HepG2 (cell line): Measurements from ENCODE around the gene OGFR. TPM values are rescaled to one million over a fixed set of nuclear protein-coding genes. Genes with fewer than 3 reads are reported as not detected.
A peak's percentile ranks its signal among the peaks of the same experiment; 100 is the strongest.

Experiments
- DMAP1 ChIP-seq: IDR thresholded peaks from 2 replicates; pipeline ENCODE4 v1.6.1; 2016
- HNRNPL ChIP-seq: fragments of 200-400 bp; formaldehyde crosslinking; IDR thresholded peaks from 2 replicates; pipeline ENCODE4 v1.6.1; 2017; ENCODE audit warnings: mild to moderate bottlenecking, low read depth, low read length
- HNRNPLL ChIP-seq: fragments of 200-400 bp; formaldehyde crosslinking; IDR thresholded peaks from 2 replicates; pipeline ENCODE4 v1.6.1; 2017; ENCODE audit warnings: mild to moderate bottlenecking, low read depth, low read length; ENCODE audit not compliant: poor library complexity, severe bottlenecking
- KDM2A ChIP-seq: sonication (generic); formaldehyde crosslinking; IDR thresholded peaks from 2 replicates; pipeline ENCODE4 v1.4.0; 2020; ENCODE audit warnings: low read depth, missing genetic modification reagents, borderline replicate concordance
- KLF13 ChIP-seq: sonication (generic); formaldehyde crosslinking; IDR thresholded peaks from 2 replicates; pipeline ENCODE4 v1.4.0; 2020; ENCODE audit warnings: mild to moderate bottlenecking, missing genetic modification reagents
- MYC ChIP-seq: sonication (generic); formaldehyde crosslinking; IDR thresholded peaks from 2 replicates; pipeline ENCODE4 v1.9.0; 2021; ENCODE audit warnings: missing genetic modification reagents, borderline replicate concordance
- ZNF280B ChIP-seq: sonication (generic); formaldehyde crosslinking; IDR thresholded peaks from 2 replicates; pipeline ENCODE4 v1.5.0; 2020; ENCODE audit warnings: missing genetic modification reagents, mild to moderate bottlenecking, borderline replicate concordance
- ZNF615 ChIP-seq: sonication (generic); formaldehyde crosslinking; IDR thresholded peaks from 2 replicates; pipeline ENCODE4 v1.5.0; 2020; ENCODE audit warnings: mild to moderate bottlenecking, missing genetic modification reagents, borderline replicate concordance
- polyA plus RNA-seq, 8 experiments: library from polyadenylated mRNA; depleted of rRNA in 3 of 8; stranded (reverse) in 7 of 8; unstranded in 1 of 8; fragments of >200 nt; fragmentation: Illumina TruSeq in 4 of 8; extraction: Trizol in 4 of 8; gene quantifications; 2 replicates each; pipeline versions ENCODE4 v1.2.1 to v1.2.3, GENCODE V29; 2011 to 2016; ENCODE audit warnings: low read depth in 4 of 8, missing spikeins in 1 of 8, mixed read lengths in 1 of 8; ENCODE audit not compliant: insufficient read depth in 1 of 8
- total RNA-seq, 5 experiments: library from RNA; depleted of rRNA; stranded (reverse); fragments of >200 nt; fragmentation: Illumina TruSeq; extraction: Trizol; gene quantifications; 2 replicates each; pipeline ENCODE4 v1.2.3, GENCODE V29; 2016; ENCODE audit warnings: low read depth in 1 of 5
- TF ChIP-seq, protein P1 (sequence below): sonication (generic); formaldehyde crosslinking; IDR thresholded peaks from 2 replicates; pipeline ENCODE4 v1.5.1; 2020; ENCODE audit warnings: mild to moderate bottlenecking, missing genetic modification reagents, moderate library complexity

The OGFR gene
- total and polyA plus RNA-seq, 2 of the 13 experiments (the other 11 are each of a cell fraction or from before 2014, with no cell fraction given) = 47.7 to 81.8 TPM

DNA sequence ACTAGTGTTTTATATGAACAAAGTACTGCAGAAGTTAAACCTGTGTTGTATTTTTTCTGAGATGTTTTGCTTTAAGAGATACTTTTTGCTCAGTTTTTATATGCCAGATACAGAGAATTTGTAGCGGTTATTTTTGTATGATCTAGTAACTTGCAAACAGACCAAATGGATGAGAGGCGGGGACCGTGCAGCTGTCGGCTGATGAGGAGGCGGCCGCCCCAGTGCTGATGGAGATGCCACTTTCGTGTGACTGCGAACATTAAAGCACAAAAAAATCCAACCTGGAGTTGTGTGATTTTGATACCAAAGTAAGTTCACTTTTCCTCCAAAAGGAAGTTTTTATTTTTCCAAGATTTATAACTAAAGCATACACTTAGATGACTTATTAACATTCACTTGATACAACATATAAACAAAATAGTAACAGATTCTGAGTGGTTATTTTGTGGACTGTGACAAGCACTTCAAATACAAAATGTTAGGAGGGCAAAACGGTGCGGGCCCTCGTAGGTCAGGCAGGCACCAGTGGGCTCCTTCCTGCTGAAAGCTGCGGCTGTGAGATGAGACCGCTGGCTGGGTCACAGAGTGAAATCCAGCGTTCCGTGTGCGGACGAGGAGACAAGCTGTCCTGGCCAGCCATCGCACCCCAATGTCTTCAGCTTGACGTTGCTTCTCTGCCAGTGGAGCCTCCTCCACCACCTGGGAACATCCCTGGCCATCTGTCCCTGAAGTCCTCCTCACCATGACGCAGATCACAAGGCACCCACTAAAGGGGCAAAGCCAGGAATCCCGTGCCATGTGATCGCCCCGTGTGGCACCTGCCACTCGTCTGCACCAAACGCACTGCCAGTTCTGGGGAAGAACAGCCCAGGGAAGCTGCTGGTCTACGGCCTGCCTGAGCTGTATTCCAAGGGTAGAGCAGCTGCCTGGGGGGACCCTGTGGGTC is 4.0 kb upstream of the OGFR start (continued):
- 0 out of 2 replicates have a peak, but pooled peaks have one; percentile 34 for TF ChIP-seq HNRNPL
- TF ChIP-seq KDM2A (CRISPR knock-in tag) = no peak
- TF ChIP-seq KLF13 (CRISPR knock-in tag) = 0 out of 2 replicates have a peak, but pooled peaks have one; percentile 7
- TF ChIP-seq HNRNPLL = peak; percentile 11
- TF ChIP-seq MYC (CRISPR knock-in tag) = no peak
- TF ChIP-seq ZNF280B (CRISPR knock-in tag) = no peak
- no peak for TF ChIP-seq DMAP1 (CRISPR knock-in tag)
- TF ChIP-seq, protein P1, sequence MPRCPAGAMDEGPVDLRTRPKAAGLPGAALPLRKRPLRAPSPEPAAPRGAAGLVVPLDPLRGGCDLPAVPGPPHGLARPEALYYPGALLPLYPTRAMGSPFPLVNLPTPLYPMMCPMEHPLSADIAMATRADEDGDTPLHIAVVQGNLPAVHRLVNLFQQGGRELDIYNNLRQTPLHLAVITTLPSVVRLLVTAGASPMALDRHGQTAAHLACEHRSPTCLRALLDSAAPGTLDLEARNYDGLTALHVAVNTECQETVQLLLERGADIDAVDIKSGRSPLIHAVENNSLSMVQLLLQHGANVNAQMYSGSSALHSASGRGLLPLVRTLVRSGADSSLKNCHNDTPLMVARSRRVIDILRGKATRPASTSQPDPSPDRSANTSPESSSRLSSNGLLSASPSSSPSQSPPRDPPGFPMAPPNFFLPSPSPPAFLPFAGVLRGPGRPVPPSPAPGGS (CRISPR knock-in tag) = no peak
- TF ChIP-seq ZNF615 (CRISPR knock-in tag) = no peak
- TF ChIP-seq, all 625 proteins: peak for 12
